ENCODE measurements around the gene NUDT1.

GRCh38 chr7:2289111-2289586 lies 47.1 kb downstream of the NUDT1 start:
- TF ChIP-seq, protein P1, sequence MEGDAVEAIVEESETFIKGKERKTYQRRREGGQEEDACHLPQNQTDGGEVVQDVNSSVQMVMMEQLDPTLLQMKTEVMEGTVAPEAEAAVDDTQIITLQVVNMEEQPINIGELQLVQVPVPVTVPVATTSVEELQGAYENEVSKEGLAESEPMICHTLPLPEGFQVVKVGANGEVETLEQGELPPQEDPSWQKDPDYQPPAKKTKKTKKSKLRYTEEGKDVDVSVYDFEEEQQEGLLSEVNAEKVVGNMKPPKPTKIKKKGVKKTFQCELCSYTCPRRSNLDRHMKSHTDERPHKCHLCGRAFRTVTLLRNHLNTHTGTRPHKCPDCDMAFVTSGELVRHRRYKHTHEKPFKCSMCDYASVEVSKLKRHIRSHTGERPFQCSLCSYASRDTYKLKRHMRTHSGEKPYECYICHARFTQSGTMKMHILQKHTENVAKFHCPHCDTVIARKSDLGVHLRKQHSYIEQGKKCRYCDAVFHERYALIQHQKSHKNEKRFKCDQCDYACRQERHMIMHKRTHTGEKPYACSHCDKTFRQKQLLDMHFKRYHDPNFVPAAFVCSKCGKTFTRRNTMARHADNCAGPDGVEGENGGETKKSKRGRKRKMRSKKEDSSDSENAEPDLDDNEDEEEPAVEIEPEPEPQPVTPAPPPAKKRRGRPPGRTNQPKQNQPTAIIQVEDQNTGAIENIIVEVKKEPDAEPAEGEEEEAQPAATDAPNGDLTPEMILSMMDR (IDR thresholded peaks at IDR 0.05; ENCODE audit: low read length), result no peak
- no peak for TF ChIP-seq EZH2 (IDR thresholded peaks at IDR 0.05; ENCODE audit: borderline replicate concordance, low read length)
